SKM-1 treated with dmso at 0.1 percent for 144 hours (cell line): Measurements from ENCODE around the gene TOMM20L.
A peak's percentile ranks its signal among the peaks of the same experiment; 100 is the strongest.

Experiments
- DNase-seq: peaks from one replicate; lab custom pipeline; 2025; ENCODE audit not compliant: unreplicated experiment; lab: John Stamatoyannopoulos, UW

TOMM20L gene

GRCh38 chr14:58426670-58427280 is 31.0 kb downstream of the TOMM20L start:
- DNase-seq, result peak; percentile 35

- peak; percentile 88 for DNase-seq
Observed at GRCh38 chr14:58427281-58428117, 31.8 kb downstream of the TOMM20L start, which contains the start of the genes KIAA0586 and TIMM9. KIAA0586 (plus strand) TSS chr14:58427719; CDS start chr14:58428265, 546 bp downstream. TIMM9 (minus strand) TSS chr14:58427531; CDS start chr14:58411945, 15,586 bp downstream.

GRCh38 chr14:58428118-58428683 is 32.5 kb downstream of the TOMM20L start:
- no peak for DNase-seq

- no peak for DNase-seq
Observed at GRCh38 chr14:58430156-58430555, 34.4 kb downstream of the TOMM20L start.

GRCh38 chr14:58439476-58439875 is 43.7 kb downstream of the TOMM20L start:
- DNase-seq, result no peak

- DNase-seq, result no peak
Observed at GRCh38 chr14:58444627-58445026, 48.9 kb downstream of the TOMM20L start.

GRCh38 chr14:58455593-58456265 is 60.0 kb downstream of the TOMM20L start:
- DNase-seq, result no peak
